Caco-2 (cell line): ENCODE data around the gene WDR1. TPM values are rescaled to one million over a fixed set of nuclear protein-coding genes. Genes with fewer than 3 reads are reported as not detected.

ENCODE experiments used
- BruUV-seq: library from RNA; stranded (reverse); fragments of 400-500 nt; replicated peaks from 2 replicates; lab custom pipeline; 2021; lab: Mats Ljungman, UMichigan
- CTCF ChIA-PET: fragments of 300-600 bp; sonication (Branson Sonifier 250); formaldehyde crosslinking; loops from one replicate; lab custom pipeline; 2022; ENCODE audit warnings: antibody characterized with exemption; lab: Charles Lee
- POLR2A ChIA-PET: fragments of 300-600 bp; sonication (Branson Sonifier 250); formaldehyde crosslinking; loops from one replicate; lab custom pipeline; 2022; ENCODE audit warnings: antibody characterized with exemption; lab: Charles Lee
- DNase-seq, 2 experiments: peaks; one replicate each; pipeline versions ENCODE4 v3.0.0 to v3.0.0-alpha.2; 2020 to 2022
- H3K27me3 ChIP-seq: replicated peaks from 2 replicates; pipeline ENCODE4 v1.6.0; 2011; ENCODE audit warnings: low read length; ENCODE audit not compliant: control insufficient read depth, insufficient read depth
- H3K36me3 ChIP-seq: 2 replicates; pipeline ENCODE4 v1.5.1; 2011; ENCODE audit warnings: low read length; ENCODE audit not compliant: control insufficient read depth, insufficient read depth
- H3K4me1 ChIP-seq: fragments of 250-450 bp; sonication (Bioruptor Pico); 2 replicates; pipeline ENCODE4 v1.5.1; 2020; ENCODE audit warnings: mild to moderate bottlenecking
- H3K4me3 ChIP-seq: 2 replicates; pipeline ENCODE4 v1.5.1; 2011; ENCODE audit warnings: low read depth, mild to moderate bottlenecking, control low read depth, low read length
- H3K9me3 ChIP-seq: fragments of 250-450 bp; sonication (Bioruptor Pico); 2 replicates; pipeline ENCODE4 v1.5.1; 2020; ENCODE audit warnings: mild to moderate bottlenecking, moderate library complexity
- H3K27ac Mint-ChIP-seq: one replicate; pipeline ENCODE4 v1.8.0; 2022; ENCODE audit warnings: mixed read lengths; ENCODE audit not compliant: unreplicated experiment
- H3K27me3 Mint-ChIP-seq: one replicate; pipeline ENCODE4 v1.8.0; 2022; ENCODE audit warnings: mixed read lengths; ENCODE audit not compliant: insufficient read depth, unreplicated experiment
- H3K36me3 Mint-ChIP-seq: one replicate; pipeline ENCODE4 v1.8.0; 2022; ENCODE audit warnings: mild to moderate bottlenecking, mixed read lengths; ENCODE audit not compliant: insufficient read depth, unreplicated experiment
- H3K4me1 Mint-ChIP-seq: one replicate; pipeline ENCODE4 v1.8.0; 2022; ENCODE audit warnings: low read depth, mixed read lengths; ENCODE audit not compliant: unreplicated experiment
- H3K4me3 Mint-ChIP-seq: one replicate; pipeline ENCODE4 v1.8.0; 2022; ENCODE audit warnings: mild to moderate bottlenecking, moderate library complexity, mixed read lengths; ENCODE audit not compliant: unreplicated experiment
- H3K9me3 Mint-ChIP-seq: one replicate; pipeline ENCODE4 v1.8.0; 2022; ENCODE audit warnings: mixed read lengths; ENCODE audit not compliant: unreplicated experiment
- CTCF ChIP-seq, 2 experiments: fragments of 200-600 bp in 1 of 2; IDR thresholded peaks; 1 replicate in 1 of 2; 2 replicates in 1 of 2; pipeline versions ENCODE4 v1.5.1 to v1.8.0; 2011 to 2022; ENCODE audit warnings: antibody characterized with exemption in 1 of 2, control low read depth in 1 of 2, inconsistent platforms in 1 of 2, low read depth in 1 of 2, low read length in 1 of 2, mild to moderate bottlenecking in 1 of 2, moderate library complexity in 1 of 2; ENCODE audit not compliant: insufficient read depth in 1 of 2, severe bottlenecking in 1 of 2, unreplicated experiment in 1 of 2
- intact Hi-C: fragments of 100-400 bp; cut with micrococcal nuclease; formaldehyde crosslinking; loops from one replicate; pipeline ENCODE4 v1.10.0; 2022; ENCODE audit not compliant: unreplicated experiment
- total RNA-seq: library from RNA; stranded (reverse); gene quantifications from 2 replicates; pipeline ENCODE4 v1.2.3, GENCODE V29; 2022

The WDR1 gene
- total RNA-seq, 1 experiment from 2014 or later = 250 TPM

- intact Hi-C loops = no loop called here
- no peak for DNase-seq
- no peak for TF ChIP-seq CTCF (IDR thresholded peaks at IDR 0.05; ENCODE audit: insufficient read depth in 1 of 2, low read depth in 1 of 2, low read length in 1 of 2, severe bottlenecking in 1 of 2, unreplicated experiment in 1 of 2)
- Mint-ChIP-seq H3K9me3 (no peaks in the 10 kb centered on the region), H3K27ac (no peak overlapping the region), H3K4me1 (no peaks in the 10 kb centered on the region), H3K36me3 (peaks cover 83% of the 10 kb centered on the region), H3K27me3 (no peaks in the 10 kb centered on the region), H3K4me3 (no peak overlapping the region)
- Histone ChIP-seq H3K27me3 (no peaks in the 10 kb centered on the region), H3K4me3 (no peak overlapping the region), H3K4me1 (peaks cover 6% of the 10 kb centered on the region; the same call in 1 of the 2 replicates), H3K36me3 (peaks cover 2% of the 10 kb centered on the region), H3K9me3 (no peaks in the 10 kb centered on the region)
- ChIA-PET POLR2A (interaction anchor here (1.7 kb wide), 1 partner anchor 26 kb away, joined by 5 read pairs; the partner anchor contains the start of gene WDR1), CTCF (no interaction called here)
- no TSS peak for BruUV-seq
These were observed 25.9 kb downstream of the WDR1 start for GRCh38 chr4:10090467-10091250.

GRCh38 chr4:10089346-10089745 is 27.3 kb downstream of the WDR1 start:
- no TSS peak for BruUV-seq
- peak in 1 of 2 experiments; percentile 20 for DNase-seq
- Histone ChIP-seq H3K9me3 (no peaks in the 10 kb centered on the region), H3K4me1 (peaks cover 6% of the 10 kb centered on the region; the same call in 1 of the 2 replicates), H3K4me3 (no peak overlapping the region), H3K36me3 (peaks cover 2% of the 10 kb centered on the region), H3K27me3 (no peaks in the 10 kb centered on the region)
- H3K4me3 Mint-ChIP-seq = no peak overlapping the region
- TF ChIP-seq CTCF (IDR thresholded peaks at IDR 0.05; ENCODE audit: insufficient read depth in 1 of 2, low read depth in 1 of 2, low read length in 1 of 2, severe bottlenecking in 1 of 2, unreplicated experiment in 1 of 2) = peak in 1 of 2 experiments; percentile 27
- peaks cover 84% of the 10 kb centered on the region for H3K36me3 Mint-ChIP-seq
- no peaks in the 10 kb centered on the region for H3K4me1 Mint-ChIP-seq
- ChIA-PET POLR2A (interaction anchor here (1.7 kb wide), 1 partner anchor 28 kb away, joined by 5 read pairs; the partner anchor contains the start of gene WDR1), CTCF (no interaction called here)
- H3K27ac Mint-ChIP-seq = no peak overlapping the region
- H3K9me3 Mint-ChIP-seq = no peaks in the 10 kb centered on the region
- intact Hi-C loops = no loop called here
- H3K27me3 Mint-ChIP-seq = no peaks in the 10 kb centered on the region

- no peak overlapping the region for H3K27ac Mint-ChIP-seq
- TF ChIP-seq CTCF (IDR thresholded peaks at IDR 0.05; ENCODE audit: insufficient read depth in 1 of 2, low read depth in 1 of 2, low read length in 1 of 2, severe bottlenecking in 1 of 2, unreplicated experiment in 1 of 2) = no peak
- DNase-seq = no peak
- no TSS peak for BruUV-seq
- no peaks in the 10 kb centered on the region; the same call in none of the 2 replicates for H3K36me3 ChIP-seq
- no peaks in the 10 kb centered on the region for H3K27me3 ChIP-seq
- H3K36me3 Mint-ChIP-seq = peaks cover 76% of the 10 kb centered on the region
- ChIA-PET POLR2A (interaction anchor here (1.7 kb wide), 1 partner anchor 29 kb away, joined by 5 read pairs; the partner anchor contains the start of gene WDR1), CTCF (no interaction called here)
- peaks cover 6% of the 10 kb centered on the region; the same call in 1 of the 2 replicates for H3K4me1 ChIP-seq
- H3K27me3 Mint-ChIP-seq = no peaks in the 10 kb centered on the region
- no peaks in the 10 kb centered on the region for H3K4me1 Mint-ChIP-seq
- intact Hi-C loops = no loop called here
- no peak overlapping the region for H3K4me3 Mint-ChIP-seq
- no peaks in the 10 kb centered on the region for H3K9me3 Mint-ChIP-seq
- no peak overlapping the region for H3K4me3 ChIP-seq
- no peaks in the 10 kb centered on the region for H3K9me3 ChIP-seq
These were observed 28.2 kb downstream of the WDR1 start for GRCh38 chr4:10088135-10089010.
